ENCODE data around the gene PRKCSH. TPM values are rescaled to one million over a fixed set of nuclear protein-coding genes. Genes with fewer than 3 reads are reported as not detected.
A peak's percentile ranks its signal among the peaks of the same experiment; 100 is the strongest.

The PRKCSH gene
- total RNA-seq (2021; ENCODE audit: unreplicated experiment) (399 TPM), Bru-seq, nascent RNA (percentile 79 among the genes with signal in this experiment), BruChase-seq, experiment 1, labeled RNA remaining after a 2-hour chase (percentile 83 among the genes with signal in this experiment), BruChase-seq, experiment 2, labeled RNA remaining after a 6-hour chase (percentile 91 among the genes with signal in this experiment)
- polyA plus RNA-seq (2012; ENCODE audit: insufficient read length) = 413 TPM
- long read RNA-seq, partial matches to known transcripts = 63 of 119 reads
- long read RNA-seq, other reads (novel, unspliced or antisense) = 54 of 119 reads

DNA sequence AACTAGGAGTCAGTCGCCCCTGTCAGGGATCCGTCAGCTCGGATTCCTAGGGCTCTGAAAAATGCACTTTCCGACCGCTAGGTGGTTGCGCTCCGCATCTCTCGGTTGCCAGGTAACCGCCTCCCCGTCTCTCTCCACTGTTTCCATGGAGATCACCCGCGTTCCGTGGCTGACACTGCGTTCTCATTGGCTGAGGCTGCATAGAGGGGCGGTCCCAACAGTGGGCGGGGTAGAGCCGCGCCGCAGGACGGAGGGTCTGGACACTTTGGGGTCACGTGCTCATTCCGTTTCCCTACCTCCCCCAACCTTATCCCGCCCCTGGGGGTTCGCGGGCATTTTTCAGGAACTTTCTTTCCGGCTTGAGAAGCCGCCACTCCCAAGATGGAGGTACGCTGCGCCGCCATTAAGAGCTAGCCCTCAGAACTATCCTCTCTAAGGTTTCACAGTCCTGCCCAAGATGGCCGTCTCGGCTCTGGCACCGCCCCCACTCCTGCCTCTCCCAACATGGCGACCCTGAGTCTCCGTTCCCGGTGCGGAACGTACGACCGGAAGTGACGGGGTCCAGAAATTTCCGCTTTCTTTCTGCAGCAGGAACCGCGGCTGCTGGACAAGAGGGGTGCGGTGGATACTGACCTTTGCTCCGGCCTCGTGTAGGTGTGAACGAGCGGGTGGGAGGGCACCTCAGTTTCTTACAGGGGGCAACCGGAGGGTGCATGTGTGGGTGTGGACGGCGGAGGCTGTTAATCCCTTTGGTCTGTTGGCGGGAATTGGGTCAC lies at the start of gene PRKCSH, which contains the start of gene ODAD3:
PRKCSH (plus strand) TSS at position 579 of the 776 bp plus-strand sequence. CDS start 483 bp downstream, outside the sequence.
ODAD3 (minus strand) TSS at position 65 of the 776 bp plus-strand sequence. CDS start 105 bp downstream, outside the sequence.
- peaks cover 9% of the 10 kb centered on the region for H3K4me1 ChIP-seq (ENCODE audit: control insufficient read depth, insufficient read depth, low read length)
- intact Hi-C loops (cut with micrococcal nuclease; ENCODE audit: unreplicated experiment) = no loop called here
- ChIA-PET POLR2A (interaction anchor here (0.5 to 0.6 kb wide), 2 partner anchors 30 to 222 kb away, joined by 4 to 5 read pairs; no protein-coding TSS in a partner anchor), CTCF (interaction anchor here (0.6 to 0.9 kb wide), 3 partner anchors 17 to 210 kb away, joined by 3 to 11 read pairs (median 6); no protein-coding TSS in a partner anchor)
- TF ChIP-seq REST (IDR thresholded peaks at IDR 0.05; ENCODE audit: insufficient read depth in 1 of 2, low read depth in 2 of 2, low read length in 1 of 2) (no peak), CTCF (IDR thresholded peaks at IDR 0.05) (peak; percentile 87), SIN3A (IDR thresholded peaks at IDR 0.05; ENCODE audit: borderline replicate concordance, insufficient read depth, low read depth, low read length) (0 out of 2 replicates have a peak, but pooled peaks have one; percentile 62), TCF7L2 (IDR thresholded peaks at IDR 0.05; ENCODE audit: low read depth, low read length) (0 out of 2 replicates have a peak, but pooled peaks have one; percentile 28), POLR2AphosphoS5 (IDR thresholded peaks at IDR 0.05; ENCODE audit: low read depth, low read length) (peak; percentile 83)
- no peaks in the 10 kb centered on the region; the same call in 1 of the 2 replicates for H3K36me3 ChIP-seq (ENCODE audit: control insufficient read depth, insufficient read depth, low read length)
- peak; percentile 97 for DNase-seq (ENCODE audit: low read depth, low spot score)
- H3K9me3 ChIP-seq (ENCODE audit: control insufficient read depth, insufficient read depth, low read depth, low read length) = no peaks in the 10 kb centered on the region
- peak within 1 kb of the TSS; percentile 87 for H3K27ac ChIP-seq (ENCODE audit: low read length)
- H3K27me3 ChIP-seq (ENCODE audit: control insufficient read depth, insufficient read depth, low read length) = no peaks in the 10 kb centered on the region
- peak within 1 kb of the TSS; percentile 89 to 91 for H3K4me3 ChIP-seq (ENCODE audit: low read depth in 2 of 2, low read length in 2 of 2)
- no TSS peak for BruUV-seq (replicated peaks)
- in situ Hi-C loops (cut with HindIII; ENCODE audit: low pct_unique_long_range_greater_than_20kb, low sequenced_read_pairs) = no loop called here
- ATAC-seq = peak; percentile 98

- POLR2A ChIA-PET = no interaction called here
Measured at GRCh38 chr19:11387162-11388034, 48.0 kb upstream of the PRKCSH start.

More at GRCh38 chr19:11387162-11388034, 48.0 kb upstream of the PRKCSH start:
- ATAC-seq (no peak), DNase-seq (ENCODE audit: low read depth, low spot score) (no peak)
- Histone ChIP-seq H3K4me1 (ENCODE audit: control insufficient read depth, insufficient read depth, low read length) (peaks cover 3% of the 10 kb centered on the region; the same call in 1 of the 2 replicates), H3K27me3 (ENCODE audit: control insufficient read depth, insufficient read depth, low read length) (no peaks in the 10 kb centered on the region), H3K27ac (ENCODE audit: low read length) (no peak overlapping the region), H3K9me3 (ENCODE audit: control insufficient read depth, insufficient read depth, low read depth, low read length) (no peaks in the 10 kb centered on the region), H3K4me3 (ENCODE audit: low read depth in 2 of 2, low read length in 2 of 2) (no peak overlapping the region), H3K36me3 (ENCODE audit: control insufficient read depth, insufficient read depth, low read length) (no peaks in the 10 kb centered on the region; the same call in 1 of the 2 replicates)
- no TSS peak for BruUV-seq (replicated peaks)
- intact Hi-C loops (cut with micrococcal nuclease; ENCODE audit: unreplicated experiment) (no loop called here), in situ Hi-C loops (cut with HindIII; ENCODE audit: low pct_unique_long_range_greater_than_20kb, low sequenced_read_pairs) (no loop called here)
- no peak for TF ChIP-seq SIN3A (IDR thresholded peaks at IDR 0.05; ENCODE audit: borderline replicate concordance, insufficient read depth, low read depth, low read length)
- no peak for TF ChIP-seq CTCF (IDR thresholded peaks at IDR 0.05)
- TF ChIP-seq POLR2AphosphoS5 (IDR thresholded peaks at IDR 0.05; ENCODE audit: low read depth, low read length) = no peak
- no peak for TF ChIP-seq REST (IDR thresholded peaks at IDR 0.05; ENCODE audit: insufficient read depth in 1 of 2, low read depth in 2 of 2, low read length in 1 of 2)
- TF ChIP-seq TCF7L2 (IDR thresholded peaks at IDR 0.05; ENCODE audit: low read depth, low read length) = no peak
- CTCF ChIA-PET = no interaction called here

All from Panc1 (cell line).